ENCODE measurements around the gene RNF126.
"Not testable (repeated sequence)": the region's sequence is repeated elsewhere in the genome, so short reads cannot be mapped to it uniquely, and the experiment has no call there.

Gene RNF126

GRCh38 chr19:624433-625109 lies 38.4 kb downstream of the RNF126 start:
- no peak for DNase-seq

GRCh38 chr19:623974-624373 lies 39.0 kb downstream of the RNF126 start:
- peak; percentile 83 for DNase-seq

- DNase-seq = no peak
These were observed 39.7 kb downstream of the RNF126 start for GRCh38 chr19:623175-623916.

GRCh38 chr19:622666-623065 lies 40.3 kb downstream of the RNF126 start:
- no peak for DNase-seq

GRCh38 chr19:621819-622218 lies 41.2 kb downstream of the RNF126 start:
- DNase-seq = no peak

- not testable (repeated sequence) for DNase-seq
These were observed 41.8 kb downstream of the RNF126 start for GRCh38 chr19:621191-621590.

GRCh38 chr19:620166-620862 lies 42.7 kb downstream of the RNF126 start:
- DNase-seq = no peak

- DNase-seq = no peak
These were observed 43.6 kb downstream of the RNF126 start for GRCh38 chr19:619286-620002.

GRCh38 chr19:618674-619285 lies 44.2 kb downstream of the RNF126 start:
- no peak for DNase-seq

GRCh38 chr19:618247-618619 lies 44.8 kb downstream of the RNF126 start:
- no peak for DNase-seq

- no peak for DNase-seq
These were observed 45.3 kb downstream of the RNF126 start for GRCh38 chr19:617551-618246.

- DNase-seq = no peak
These were observed 46.1 kb downstream of the RNF126 start for GRCh38 chr19:616747-617526.

- DNase-seq = no peak
These were observed 46.8 kb downstream of the RNF126 start for GRCh38 chr19:616062-616700.

GRCh38 chr19:615619-616018 lies 47.4 kb downstream of the RNF126 start:
- DNase-seq = peak; percentile 13

- no peak for DNase-seq
These were observed 49.1 kb downstream of the RNF126 start for GRCh38 chr19:613732-614567.

- DNase-seq = no peak
These were observed 50.1 kb downstream of the RNF126 start for GRCh38 chr19:612941-613340.

GRCh38 chr19:611481-611868 lies 51.5 kb downstream of the RNF126 start:
- peak; percentile 99 for DNase-seq

- peak; percentile 89 for DNase-seq
These were observed 52.1 kb downstream of the RNF126 start for GRCh38 chr19:610801-611480.

GRCh38 chr19:610071-610800 lies 52.8 kb downstream of the RNF126 start:
- DNase-seq = no peak
